Esophagus muscularis mucosa (tissue), 3 donors: Measurements from ENCODE around the gene ZNF532.

Experiments used
- POLR2A ChIP-seq: fragments of 450-650 bp; IDR thresholded peaks from one replicate; pipeline ENCODE4 v1.6.1; 2017; ENCODE audit warnings: antibody characterized with exemption, moderate library complexity, mild to moderate bottlenecking, low read depth
- TF ChIP-seq, protein P1 (sequence below), 3 experiments: fragments of 200-600 bp in 2 of 3; fragments of 450-650 bp in 1 of 3; sonication (generic) in 2 of 3; IDR thresholded peaks; one replicate each; pipeline ENCODE4 v1.5.1; 2017 to 2019; ENCODE audit warnings: antibody characterized with exemption in 3 of 3, mild to moderate bottlenecking in 2 of 3, moderate library complexity in 1 of 3

DNA sequence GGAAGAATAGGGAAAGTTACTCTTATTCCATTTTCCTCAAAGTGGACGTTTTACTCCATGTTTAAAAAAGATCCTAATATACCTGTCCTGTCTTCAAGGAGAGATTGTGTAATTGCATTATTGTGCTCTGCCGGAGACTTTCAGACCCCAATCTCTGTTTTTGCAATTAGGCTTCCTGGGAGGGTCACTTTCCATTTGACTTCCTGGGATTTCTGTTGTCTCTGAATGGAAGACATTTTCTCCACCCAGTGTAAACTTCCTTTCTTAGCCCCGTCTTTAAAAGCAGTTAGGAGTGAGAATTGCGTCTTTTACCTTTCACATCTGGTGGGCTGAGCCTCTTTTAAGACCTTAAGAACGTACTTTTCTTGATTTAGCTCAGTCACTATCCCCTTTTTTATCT, 63.0 kb downstream of the ZNF532 start:
- TF ChIP-seq POLR2A, result no peak
- TF ChIP-seq, protein P1, sequence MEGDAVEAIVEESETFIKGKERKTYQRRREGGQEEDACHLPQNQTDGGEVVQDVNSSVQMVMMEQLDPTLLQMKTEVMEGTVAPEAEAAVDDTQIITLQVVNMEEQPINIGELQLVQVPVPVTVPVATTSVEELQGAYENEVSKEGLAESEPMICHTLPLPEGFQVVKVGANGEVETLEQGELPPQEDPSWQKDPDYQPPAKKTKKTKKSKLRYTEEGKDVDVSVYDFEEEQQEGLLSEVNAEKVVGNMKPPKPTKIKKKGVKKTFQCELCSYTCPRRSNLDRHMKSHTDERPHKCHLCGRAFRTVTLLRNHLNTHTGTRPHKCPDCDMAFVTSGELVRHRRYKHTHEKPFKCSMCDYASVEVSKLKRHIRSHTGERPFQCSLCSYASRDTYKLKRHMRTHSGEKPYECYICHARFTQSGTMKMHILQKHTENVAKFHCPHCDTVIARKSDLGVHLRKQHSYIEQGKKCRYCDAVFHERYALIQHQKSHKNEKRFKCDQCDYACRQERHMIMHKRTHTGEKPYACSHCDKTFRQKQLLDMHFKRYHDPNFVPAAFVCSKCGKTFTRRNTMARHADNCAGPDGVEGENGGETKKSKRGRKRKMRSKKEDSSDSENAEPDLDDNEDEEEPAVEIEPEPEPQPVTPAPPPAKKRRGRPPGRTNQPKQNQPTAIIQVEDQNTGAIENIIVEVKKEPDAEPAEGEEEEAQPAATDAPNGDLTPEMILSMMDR (IDR thresholded peaks at IDR 0.05), result no peak
